GM21367 (cell line): Measurements from ENCODE around the gene DFFA.

Experiments used
- ATAC-seq: cut with Tn5 transposase; IDR thresholded peaks from one replicate; pipeline ENCODE4 v1.9.1; 2021; ENCODE audit not compliant: unreplicated experiment

Gene DFFA

GRCh38 chr1:10472220-10473144 is at the start of gene DFFA:
TSS of gene DFFA (minus strand) at chr1:10472529. CDS start at chr1:10472458, 71 bp downstream.
- ATAC-seq, result peak; percentile 65

GRCh38 chr1:10521537-10522157 is 49.3 kb upstream of the DFFA start:
- no peak for ATAC-seq

- no peak for ATAC-seq
These were observed 48.6 kb upstream of the DFFA start for GRCh38 chr1:10520952-10521351.

GRCh38 chr1:10520497-10520896 is 48.2 kb upstream of the DFFA start:
- no peak for ATAC-seq

- ATAC-seq, result no peak
These were observed 46.7 kb upstream of the DFFA start for GRCh38 chr1:10519016-10519417.

GRCh38 chr1:10517677-10517982 is 45.3 kb upstream of the DFFA start:
- ATAC-seq, result no peak

GRCh38 chr1:10516925-10517676 is 44.8 kb upstream of the DFFA start:
- ATAC-seq, result no peak

- ATAC-seq, result no peak
These were observed 43.8 kb upstream of the DFFA start for GRCh38 chr1:10515976-10516750.

GRCh38 chr1:10515301-10515975 is 43.1 kb upstream of the DFFA start:
- ATAC-seq, result no peak

- no peak for ATAC-seq
These were observed 42.3 kb upstream of the DFFA start for GRCh38 chr1:10514490-10515235.

GRCh38 chr1:10513199-10513598 is 40.9 kb upstream of the DFFA start:
- ATAC-seq, result no peak

GRCh38 chr1:10511494-10511885 is 39.2 kb upstream of the DFFA start:
- ATAC-seq, result no peak

GRCh38 chr1:10510520-10511493 is 38.5 kb upstream of the DFFA start:
- peak; percentile 63 for ATAC-seq

GRCh38 chr1:10509809-10510509 is 37.6 kb upstream of the DFFA start:
- no peak for ATAC-seq

GRCh38 chr1:10508511-10508951 is 36.2 kb upstream of the DFFA start:
- ATAC-seq, result no peak

- ATAC-seq, result no peak
These were observed 35.0 kb upstream of the DFFA start for GRCh38 chr1:10507111-10507879.

GRCh38 chr1:10506677-10507047 is 34.3 kb upstream of the DFFA start:
- ATAC-seq, result no peak
